ENCODE data around the gene NRXN3.

Gene NRXN3

DNA sequence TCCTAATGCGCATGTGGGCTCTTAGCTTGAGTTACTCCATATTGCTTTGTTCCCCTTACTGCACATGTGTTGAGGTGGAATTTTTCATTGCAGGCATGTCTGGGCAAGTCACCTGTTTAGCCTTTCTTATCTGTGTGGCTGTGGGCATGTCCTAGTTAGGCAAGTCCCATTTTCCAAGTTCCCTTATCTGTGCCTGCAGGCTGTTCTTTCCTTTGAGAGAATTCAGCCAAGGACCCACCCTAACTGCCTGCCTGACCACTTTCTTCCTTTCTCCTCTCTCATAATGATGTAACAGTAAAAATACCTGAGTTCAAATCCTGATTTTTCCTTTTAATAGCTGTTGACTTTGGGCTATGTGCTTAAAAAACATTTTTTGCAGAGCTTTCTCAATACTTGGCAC lies 870.6 kb downstream of the NRXN3 start:
- peaks cover 5% of the 10 kb centered on the region for H3K36me3 Mint-ChIP-seq (ENCODE audit: low read depth)
- no peak overlapping the region for H3K27ac Mint-ChIP-seq
- TF ChIP-seq CTCF (IDR thresholded peaks at IDR 0.05), result no peak
- peaks cover 11% of the 10 kb centered on the region for H3K4me1 Mint-ChIP-seq
- peaks cover 2% of the 10 kb centered on the region for H3K27me3 Mint-ChIP-seq (ENCODE audit: low read depth, poor library complexity)
- DNase-seq, result no peak
- no peak overlapping the region for H3K4me3 Mint-ChIP-seq
- peaks cover 16% of the 10 kb centered on the region for H3K9me3 Mint-ChIP-seq

- Mint-ChIP-seq H3K27me3 (ENCODE audit: low read depth, poor library complexity) (peaks cover 2% of the 10 kb centered on the region), H3K9me3 (peaks cover 16% of the 10 kb centered on the region), H3K27ac (no peak overlapping the region), H3K4me3 (no peak overlapping the region), H3K36me3 (ENCODE audit: low read depth) (peaks cover 5% of the 10 kb centered on the region), H3K4me1 (peaks cover 20% of the 10 kb centered on the region)
- TF ChIP-seq CTCF (IDR thresholded peaks at IDR 0.05), result no peak
- no peak for DNase-seq
Observed at GRCh38 chr14:79043194-79043889, 873.2 kb downstream of the NRXN3 start.

GRCh38 chr14:79044894-79045624 lies 874.9 kb downstream of the NRXN3 start:
- Mint-ChIP-seq H3K4me3 (no peak overlapping the region), H3K9me3 (peaks cover 12% of the 10 kb centered on the region), H3K4me1 (peaks cover 20% of the 10 kb centered on the region), H3K27me3 (ENCODE audit: low read depth, poor library complexity) (no peaks in the 10 kb centered on the region), H3K27ac (peak overlapping the region; percentile 88), H3K36me3 (ENCODE audit: low read depth) (peaks cover 4% of the 10 kb centered on the region)
- no peak for TF ChIP-seq CTCF (IDR thresholded peaks at IDR 0.05)
- DNase-seq, result peak; percentile 10

- DNase-seq, result no peak
- Mint-ChIP-seq H3K4me3 (no peak overlapping the region), H3K36me3 (ENCODE audit: low read depth) (no peaks in the 10 kb centered on the region), H3K27ac (no peak overlapping the region), H3K4me1 (peaks cover 6% of the 10 kb centered on the region), H3K9me3 (no peaks in the 10 kb centered on the region), H3K27me3 (ENCODE audit: low read depth, poor library complexity) (peaks cover 2% of the 10 kb centered on the region)
- TF ChIP-seq CTCF (IDR thresholded peaks at IDR 0.05), result no peak
Observed at GRCh38 chr14:79050787-79051727, 880.9 kb downstream of the NRXN3 start.

GRCh38 chr14:79051742-79052141 lies 881.6 kb downstream of the NRXN3 start:
- Mint-ChIP-seq H3K27me3 (ENCODE audit: low read depth, poor library complexity) (peaks cover 2% of the 10 kb centered on the region), H3K36me3 (ENCODE audit: low read depth) (no peaks in the 10 kb centered on the region)
- no peak for TF ChIP-seq CTCF (IDR thresholded peaks at IDR 0.05)

More at GRCh38 chr14:79051742-79052141, 881.6 kb downstream of the NRXN3 start:
- Mint-ChIP-seq H3K27ac (no peak overlapping the region), H3K4me3 (no peak overlapping the region), H3K9me3 (no peaks in the 10 kb centered on the region), H3K4me1 (no peaks in the 10 kb centered on the region)
- no peak for DNase-seq

Data from nephron progenitor cell (in vitro differentiated cells).